NCI-H446 (cell line): ENCODE data around the gene NFIB.

ENCODE experiments used
- DNase-seq, 2 experiments: peaks; one replicate each; lab custom pipeline; 2025; lab: John Stamatoyannopoulos, UW

The NFIB gene

GRCh38 chr9:14306672-14307660 is 7.0 kb downstream of the NFIB start:
- DNase-seq = peak in 1 of 2 experiments; percentile 94

- no peak for DNase-seq
Measured at GRCh38 chr9:14306188-14306587, 7.8 kb downstream of the NFIB start.

DNA sequence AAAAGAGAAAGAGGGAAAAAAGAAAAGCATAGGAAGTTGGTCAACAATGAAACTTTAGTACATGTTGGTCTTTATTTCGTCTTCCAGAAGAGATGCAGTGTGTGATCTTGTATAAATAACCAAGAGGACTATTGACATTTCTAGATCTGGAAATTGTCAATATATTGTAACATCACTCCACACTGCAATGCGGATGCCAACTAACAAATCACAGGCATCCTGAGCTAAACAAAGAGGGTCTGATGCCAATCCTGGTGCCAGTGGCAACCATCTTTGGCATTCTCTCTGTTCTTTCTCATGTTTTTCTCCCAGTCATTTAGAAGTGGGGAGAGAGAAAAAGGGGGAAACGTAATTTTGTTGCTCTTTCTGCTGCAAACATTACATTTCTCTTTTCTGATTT is 9.7 kb downstream of the NFIB start:
- peak in 1 of 2 experiments; percentile 77 for DNase-seq

GRCh38 chr9:14303521-14303920 is 10.4 kb downstream of the NFIB start:
- peak in 1 of 2 experiments; percentile 91 for DNase-seq

GRCh38 chr9:14303100-14303499 is 10.8 kb downstream of the NFIB start:
- DNase-seq = no peak

GRCh38 chr9:14302405-14302804 is 11.5 kb downstream of the NFIB start:
- peak in 1 of 2 experiments; percentile 78 for DNase-seq

DNA sequence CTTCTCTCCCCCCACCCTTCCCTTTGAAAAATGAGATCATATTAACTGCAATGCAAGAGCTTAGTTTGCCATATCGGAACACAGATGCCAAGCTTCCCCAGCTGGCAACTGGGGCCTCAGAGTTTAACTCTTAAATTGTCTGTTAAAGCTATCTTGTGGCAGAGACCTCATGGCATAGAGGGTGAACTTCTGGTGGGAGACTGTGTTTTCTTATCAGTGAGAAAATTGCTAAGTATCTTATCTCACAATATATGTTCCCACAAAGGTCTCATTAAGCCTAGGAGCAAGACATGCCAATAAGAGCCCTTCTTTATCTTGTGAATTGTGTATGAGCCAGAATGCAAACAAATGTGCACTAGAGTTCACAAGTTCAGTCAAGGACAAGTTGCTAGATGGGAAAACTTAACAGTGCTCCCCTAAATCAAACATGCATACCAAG is 12.3 kb downstream of the NFIB start:
- peak; percentile 100 for DNase-seq

DNA sequence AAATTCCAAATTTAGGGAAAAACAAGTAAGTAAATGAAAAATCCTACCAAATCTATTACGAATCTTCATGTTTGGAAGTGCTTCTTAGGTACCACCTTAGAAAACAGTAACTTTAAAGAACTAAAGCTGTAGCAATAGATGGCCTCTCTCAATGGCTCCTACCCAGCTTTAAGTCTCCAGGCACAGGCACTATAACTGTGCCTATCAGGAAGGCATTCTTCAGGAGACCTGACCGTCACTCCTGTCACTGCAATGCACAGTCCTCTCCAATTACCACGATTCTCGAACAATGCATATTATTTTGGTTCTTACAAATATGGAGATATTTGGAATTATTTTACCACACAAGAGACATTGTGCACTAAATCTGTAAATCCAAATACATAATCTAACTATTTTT is 12.9 kb downstream of the NFIB start:
- no peak for DNase-seq

- DNase-seq = no peak
Measured at GRCh38 chr9:14300588-14300987, 13.4 kb downstream of the NFIB start.

DNA sequence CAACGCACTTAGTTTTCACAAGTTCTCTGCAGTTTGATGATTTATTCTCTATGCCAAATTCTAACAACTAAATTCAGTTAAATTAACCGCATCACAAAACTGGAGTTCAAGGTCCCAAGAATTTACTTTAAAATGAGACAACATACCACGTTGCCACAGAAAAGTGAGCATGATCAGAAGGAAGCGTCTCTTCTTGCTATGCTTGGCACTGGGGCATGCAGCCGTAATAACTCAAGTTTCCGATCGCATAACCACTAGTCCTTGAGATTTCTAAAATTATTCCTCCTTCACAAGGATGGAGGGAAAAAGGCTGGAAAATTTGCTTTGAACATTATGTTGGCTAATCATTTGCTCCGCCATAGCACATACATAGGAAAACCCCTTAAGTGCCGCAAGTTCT is 13.9 kb downstream of the NFIB start:
- DNase-seq = no peak

- peak in 1 of 2 experiments; percentile 77 for DNase-seq
Measured at GRCh38 chr9:14298601-14299022, 15.3 kb downstream of the NFIB start.

- DNase-seq = peak; percentile 99 to 100
Measured at GRCh38 chr9:14296495-14297113, 17.3 kb downstream of the NFIB start.

DNA sequence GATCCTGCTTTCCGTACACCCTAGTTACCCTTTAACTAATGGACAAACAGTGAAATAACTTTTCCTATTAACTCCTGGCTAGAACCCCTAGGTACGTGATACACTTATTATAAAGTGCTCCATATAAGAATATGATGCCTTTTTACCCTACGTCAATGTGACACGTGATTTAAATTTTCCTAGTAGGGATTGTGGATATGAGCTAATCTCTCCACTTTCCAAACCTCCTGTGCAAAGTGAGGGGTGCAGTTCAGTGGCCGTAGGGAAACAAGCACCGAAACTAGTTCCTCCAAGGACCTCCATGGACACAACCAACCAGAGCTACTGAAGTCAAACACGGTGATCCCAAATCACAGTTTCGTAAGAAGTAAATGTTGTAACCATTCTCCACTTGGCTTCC is 19.3 kb downstream of the NFIB start:
- no peak for DNase-seq

DNA sequence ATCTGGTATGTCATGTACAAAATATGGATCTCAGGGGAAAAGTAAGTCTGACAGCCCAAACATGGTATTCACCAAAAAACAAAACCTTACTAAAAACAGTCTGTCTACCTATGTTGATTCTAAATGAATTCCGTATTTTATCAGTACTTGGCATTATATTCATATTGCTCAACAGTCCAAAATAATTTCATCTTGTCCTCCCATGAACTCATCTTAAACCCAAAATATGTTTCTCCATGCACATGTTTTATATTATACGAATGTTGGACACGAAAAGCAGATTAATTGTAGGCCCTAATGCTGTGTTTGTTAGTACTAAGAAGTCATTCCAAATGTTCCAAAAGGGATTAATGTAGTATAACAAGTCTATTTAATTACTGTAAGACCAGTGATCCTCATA is 20.1 kb downstream of the NFIB start:
- DNase-seq = no peak

DNA sequence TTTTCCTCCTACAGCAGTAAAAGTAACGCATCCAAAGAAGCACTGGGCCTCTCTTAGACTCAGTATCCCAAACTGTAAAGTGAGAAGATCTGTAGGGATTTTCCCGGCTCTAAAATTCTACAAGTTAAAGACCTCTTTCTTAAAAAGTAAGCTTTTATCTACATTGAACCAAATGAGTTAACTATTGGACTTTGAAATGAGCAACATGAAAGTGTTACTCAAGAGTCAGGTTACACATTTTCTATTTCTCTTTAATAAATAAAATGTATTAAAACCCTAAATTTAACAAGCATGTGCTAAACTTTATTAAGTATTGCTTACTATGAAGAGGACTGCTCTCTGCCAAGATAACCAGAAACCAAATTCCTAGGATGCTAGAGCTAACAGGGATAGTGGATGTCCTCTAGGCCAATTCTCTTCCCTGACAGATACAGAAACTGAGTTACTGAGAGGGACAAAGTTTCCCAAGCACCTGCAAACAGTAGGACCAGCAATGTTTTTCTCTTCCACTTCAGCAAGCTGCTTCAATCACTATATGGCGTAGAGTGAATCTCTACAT is 21.7 kb downstream of the NFIB start:
- no peak for DNase-seq

- no peak for DNase-seq
Measured at GRCh38 chr9:14289916-14290315, 24.0 kb downstream of the NFIB start.

DNA sequence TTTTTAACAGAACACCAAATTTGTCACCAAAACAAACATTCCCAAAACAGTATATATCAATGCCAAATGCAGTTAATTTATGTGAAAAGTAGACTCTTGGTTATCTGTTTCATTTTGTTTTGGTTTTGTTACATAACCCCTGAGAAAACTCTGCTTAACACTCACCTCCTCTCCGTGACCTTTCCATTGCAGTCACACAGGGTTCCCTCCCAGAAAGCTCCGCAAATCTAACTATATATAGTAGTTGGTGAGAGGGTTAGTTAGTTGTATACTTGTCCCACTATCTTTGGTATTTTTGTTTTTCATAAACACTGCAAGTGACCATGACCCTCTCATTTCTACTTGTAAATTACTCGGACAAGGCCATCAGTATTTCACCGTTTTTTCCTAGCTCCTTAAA is 25.5 kb downstream of the NFIB start:
- no peak for DNase-seq

DNA sequence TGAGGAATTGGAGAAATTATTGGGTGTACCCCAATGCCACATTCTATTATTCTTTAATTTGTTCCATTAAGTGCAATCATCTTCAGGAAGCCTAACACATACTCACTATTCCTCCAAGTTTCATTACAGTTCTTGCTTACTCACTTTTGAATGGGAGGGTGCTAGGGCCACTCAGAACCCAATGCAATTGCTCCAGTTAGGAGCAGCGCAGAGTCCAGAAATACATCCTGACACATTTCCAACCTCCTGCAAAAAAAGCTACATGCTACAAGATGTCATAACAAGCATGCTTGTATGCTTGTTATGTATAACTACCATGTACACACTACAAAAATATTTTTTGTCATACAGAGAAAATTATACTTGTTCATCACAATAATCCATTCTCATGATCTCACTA is 27.8 kb downstream of the NFIB start:
- DNase-seq = no peak

GRCh38 chr9:14283276-14283675 is 30.7 kb downstream of the NFIB start:
- no peak for DNase-seq

GRCh38 chr9:14281876-14282275 is 32.1 kb downstream of the NFIB start:
- no peak for DNase-seq

DNA sequence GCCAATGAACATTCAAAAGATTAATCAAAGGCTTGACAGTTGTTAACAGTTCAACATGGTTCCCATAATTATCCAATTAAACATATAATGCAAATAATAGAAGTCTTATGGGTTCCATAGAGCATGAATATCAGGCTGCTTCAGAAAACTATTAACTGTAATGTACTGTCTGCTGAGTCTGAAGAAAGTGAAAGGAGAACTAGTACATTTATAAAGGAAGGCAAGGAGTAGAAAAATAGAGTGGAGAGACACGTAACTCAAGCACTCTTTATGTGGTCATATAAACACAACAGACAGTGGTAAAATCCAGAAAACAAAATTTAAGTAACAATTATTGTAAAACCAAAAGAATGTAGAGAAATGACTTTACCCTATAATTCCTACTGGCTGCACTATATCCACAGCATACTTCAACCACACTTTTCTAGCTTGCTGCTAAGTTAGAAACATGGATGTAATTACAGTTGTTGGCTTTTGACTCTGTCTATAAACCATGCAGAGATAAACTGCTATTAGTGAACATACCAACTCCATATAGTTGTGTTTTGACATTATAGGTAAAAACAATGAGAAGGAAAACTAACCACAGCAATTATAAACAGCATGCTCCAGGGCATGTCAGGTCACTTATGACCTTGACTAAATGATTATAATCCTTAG is 32.7 kb downstream of the NFIB start:
- DNase-seq = peak in 1 of 2 experiments; percentile 78

DNA sequence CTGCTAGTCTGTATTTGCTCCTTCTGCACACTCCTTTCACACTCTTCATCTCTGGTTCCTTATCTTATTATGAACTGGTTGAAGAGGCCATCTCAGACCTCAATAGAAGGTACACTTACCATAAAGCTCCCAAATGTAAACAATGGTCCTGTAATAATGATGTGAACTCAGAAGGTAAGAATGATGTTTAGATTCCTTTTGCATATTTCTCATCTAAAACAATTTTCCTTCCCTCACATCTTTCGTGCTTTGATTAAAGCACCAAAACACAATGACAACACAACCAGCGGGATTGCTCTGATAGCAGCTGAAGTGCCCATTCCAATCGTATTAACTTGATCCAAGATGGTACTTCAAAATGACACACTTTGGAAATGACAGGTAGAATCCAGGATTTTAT is 34.3 kb downstream of the NFIB start:
- DNase-seq = no peak
